IPS-18a (cell line): ENCODE data around the gene ZNRF1.
A peak's percentile ranks its signal among the peaks of the same experiment; 100 is the strongest.
"Not testable (repeated sequence)": the region's sequence is repeated elsewhere in the genome, so short reads cannot be mapped to it uniquely, and the experiment has no call there.

Experiments used
- H3K27ac ChIP-seq: one replicate; pipeline ENCODE4 v1.5.1; 2013; ENCODE audit warnings: low read length
- H3K27me3 ChIP-seq: one replicate; pipeline ENCODE4 v1.6.1; 2013; ENCODE audit warnings: mild to moderate bottlenecking, low read length; ENCODE audit not compliant: control insufficient read depth, insufficient read depth
- H3K36me3 ChIP-seq: one replicate; pipeline ENCODE4 v1.6.1; 2013; ENCODE audit warnings: low read depth, low read length; ENCODE audit not compliant: control insufficient read depth
- H3K4me1 ChIP-seq: one replicate; pipeline ENCODE4 v1.6.1; 2013; ENCODE audit warnings: low read depth, low read length; ENCODE audit not compliant: control insufficient read depth
- H3K4me3 ChIP-seq: one replicate; pipeline ENCODE4 v1.5.1; 2013; ENCODE audit warnings: low read length
- H3K9ac ChIP-seq: one replicate; pipeline ENCODE4 v1.6.1; 2013; ENCODE audit warnings: mild to moderate bottlenecking, low read length, moderate library complexity
- H3K9me3 ChIP-seq: one replicate; pipeline ENCODE4 v1.6.1; 2013; ENCODE audit warnings: low read depth, low read length; ENCODE audit not compliant: control insufficient read depth

Gene ZNRF1

GRCh38 chr16:75114946-75115825 is 116.4 kb downstream of the ZNRF1 start:
- Histone ChIP-seq H3K9me3 (no peaks in the 10 kb centered on the region), H3K27me3 (no peaks in the 10 kb centered on the region), H3K4me1 (peaks cover 47% of the 10 kb centered on the region), H3K4me3 (no peak overlapping the region), H3K9ac (no peak overlapping the region), H3K36me3 (no peaks in the 10 kb centered on the region), H3K27ac (no peak overlapping the region)

DNA sequence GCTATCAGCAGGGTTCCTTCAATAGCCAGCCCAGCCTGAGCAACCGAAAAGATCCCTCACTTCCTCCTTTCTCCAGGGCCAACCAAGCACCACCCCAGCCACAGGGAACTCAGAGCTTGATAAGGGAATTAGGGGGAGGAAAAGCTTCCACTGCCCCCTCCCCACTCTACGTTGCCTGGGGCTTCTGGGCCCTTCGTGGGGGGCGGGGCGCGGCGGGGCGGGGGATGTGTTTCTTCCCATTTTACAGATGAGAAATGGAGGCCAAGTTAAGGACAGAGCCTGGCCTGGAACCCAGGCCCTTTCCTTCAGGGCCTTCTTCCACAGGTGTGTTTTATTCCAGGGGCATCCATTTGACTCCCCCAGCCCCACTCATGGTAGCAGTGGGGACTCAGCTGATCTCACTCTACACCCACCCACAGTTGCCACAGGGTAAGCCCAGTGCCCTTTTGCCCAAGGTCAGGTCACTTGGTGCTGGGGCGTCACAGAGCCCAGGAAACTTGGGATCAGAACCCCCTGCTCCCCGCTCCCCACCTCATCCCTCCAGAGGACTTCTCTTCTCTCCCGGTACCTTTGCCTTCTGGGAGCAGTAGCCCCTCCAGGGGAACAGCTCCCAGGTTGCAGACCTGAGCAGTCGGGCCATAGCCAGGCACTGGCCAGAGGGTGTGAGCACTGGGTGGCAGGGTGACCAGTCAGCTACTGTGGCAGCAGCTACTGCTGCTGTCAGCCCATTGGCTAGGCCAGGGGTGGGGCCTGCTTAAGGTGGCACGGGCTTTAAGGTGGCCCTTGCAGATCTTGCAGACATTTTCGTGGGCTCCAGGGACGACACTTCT is 117.5 kb downstream of the ZNRF1 start, which contains the start of gene LDHD:
Gene LDHD, minus strand, starts transcription at position 700 of the 830 bp plus-strand sequence. Its CDS starts 60 bp downstream, at position 640.
- H3K4me1 ChIP-seq = peaks cover 40% of the 10 kb centered on the region

DNA sequence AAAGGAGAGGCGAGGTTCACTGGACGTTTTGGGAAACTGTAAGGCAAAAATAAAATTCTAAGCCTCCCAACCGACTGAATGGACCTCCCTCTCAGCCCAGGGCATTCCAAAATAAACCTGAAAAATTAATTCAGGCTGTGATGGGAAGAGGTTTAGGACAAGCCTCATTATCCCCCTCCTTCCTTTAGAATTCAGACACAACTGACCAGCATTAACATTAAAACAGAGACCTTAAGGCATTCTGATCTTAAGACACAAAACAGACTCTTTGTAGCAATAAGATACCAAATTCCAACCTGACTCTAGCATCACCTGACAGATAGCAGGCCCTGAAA is 118.1 kb downstream of the ZNRF1 start:
- H3K9ac ChIP-seq = no peak overlapping the region
- peak overlapping the region; percentile 41 for H3K4me3 ChIP-seq

More for the DNA sequence above, 117.5 kb downstream of the ZNRF1 start, which contains the start of gene LDHD:
- Histone ChIP-seq H3K9ac (no peak within 1 kb of the TSS), H3K4me3 (peak within 1 kb of the TSS; percentile 41), H3K27ac (no peak within 1 kb of the TSS), H3K27me3 (no peaks in the 10 kb centered on the region), H3K36me3 (no peaks in the 10 kb centered on the region), H3K9me3 (peaks cover under 1% of the 10 kb centered on the region)

DNA sequence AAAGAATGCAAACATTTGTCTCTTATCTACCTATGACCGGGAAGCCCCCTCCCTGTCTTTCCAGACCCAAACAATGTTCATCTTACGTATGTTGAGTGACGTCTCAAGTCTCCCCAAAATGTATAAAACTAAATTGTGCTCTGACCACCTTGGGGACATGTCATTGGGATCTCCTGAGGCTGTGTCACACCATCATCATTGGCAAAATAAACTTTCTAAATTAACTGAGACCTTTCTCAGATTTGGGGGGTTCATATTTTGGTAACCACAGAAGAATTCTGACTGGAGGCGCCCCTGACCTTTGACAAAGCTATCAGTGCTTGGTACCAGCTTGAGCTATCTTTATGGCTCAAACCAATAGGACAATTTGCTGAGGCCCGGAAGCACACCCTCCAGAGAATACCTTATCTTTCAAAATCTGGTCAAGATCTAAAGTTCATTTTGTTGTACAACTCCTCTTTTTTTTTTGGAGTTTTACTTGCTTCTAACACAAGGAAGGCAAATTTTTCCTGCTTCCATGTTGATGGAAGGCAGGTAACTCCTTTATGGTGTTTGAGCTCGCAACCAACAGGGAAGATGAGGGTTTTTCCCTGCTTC is 120.2 kb downstream of the ZNRF1 start:
- H3K9me3 ChIP-seq = peaks cover 11% of the 10 kb centered on the region
- peaks cover 21% of the 10 kb centered on the region for H3K4me1 ChIP-seq
- H3K36me3 ChIP-seq = no peaks in the 10 kb centered on the region
- no peaks in the 10 kb centered on the region for H3K27me3 ChIP-seq
- no peak overlapping the region for H3K27ac ChIP-seq
- H3K9ac ChIP-seq = no peak overlapping the region
- H3K4me3 ChIP-seq = no peak overlapping the region

More for the DNA sequence above, 118.1 kb downstream of the ZNRF1 start:
- Histone ChIP-seq H3K36me3 (no peaks in the 10 kb centered on the region), H3K9me3 (peaks cover 7% of the 10 kb centered on the region), H3K27me3 (no peaks in the 10 kb centered on the region), H3K4me1 (peaks cover 35% of the 10 kb centered on the region), H3K27ac (no peak overlapping the region)

- Histone ChIP-seq H3K36me3 (no peaks in the 10 kb centered on the region), H3K9me3 (peaks cover 11% of the 10 kb centered on the region), H3K4me1 (peaks cover 21% of the 10 kb centered on the region), H3K27me3 (no peaks in the 10 kb centered on the region), H3K4me3 (no peak overlapping the region), H3K27ac (no peak overlapping the region), H3K9ac (no peak overlapping the region)
Observed at GRCh38 chr16:75120253-75120652, 121.4 kb downstream of the ZNRF1 start.

DNA sequence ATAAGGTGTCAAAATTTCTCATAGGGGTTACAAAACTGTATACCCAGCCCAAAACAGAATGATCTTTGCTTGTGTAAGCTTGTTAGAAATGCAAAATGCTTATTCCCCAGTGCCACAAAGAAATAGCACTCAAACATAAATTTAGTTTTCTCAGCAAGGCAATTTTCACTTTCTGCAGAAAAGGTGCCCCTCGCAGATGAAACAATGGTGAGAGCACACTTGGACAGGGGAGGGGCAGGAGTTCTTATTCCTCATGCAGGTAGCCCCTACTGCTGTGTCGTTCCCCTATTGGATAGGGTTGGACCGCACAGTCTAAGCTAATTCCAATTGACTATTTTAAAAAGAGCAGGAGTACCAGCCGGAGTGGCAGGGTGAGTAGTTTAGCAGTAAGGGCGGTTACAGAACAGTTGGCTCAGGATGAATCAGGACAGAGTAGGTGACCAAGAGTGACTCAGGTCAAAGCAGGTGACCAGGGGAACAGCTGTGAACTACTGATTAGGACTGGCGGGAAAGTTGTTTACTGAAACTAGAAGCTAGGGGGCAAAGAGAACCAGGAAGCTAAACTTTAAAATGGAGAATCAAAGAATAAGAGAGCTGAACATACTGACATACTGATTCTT is 123.2 kb downstream of the ZNRF1 start:
- Histone ChIP-seq H3K27me3 (no peaks in the 10 kb centered on the region), H3K36me3 (no peaks in the 10 kb centered on the region), H3K9me3 (peaks cover 14% of the 10 kb centered on the region), H3K4me3 (no peak overlapping the region), H3K4me1 (peaks cover 17% of the 10 kb centered on the region), H3K9ac (no peak overlapping the region), H3K27ac (no peak overlapping the region)

DNA sequence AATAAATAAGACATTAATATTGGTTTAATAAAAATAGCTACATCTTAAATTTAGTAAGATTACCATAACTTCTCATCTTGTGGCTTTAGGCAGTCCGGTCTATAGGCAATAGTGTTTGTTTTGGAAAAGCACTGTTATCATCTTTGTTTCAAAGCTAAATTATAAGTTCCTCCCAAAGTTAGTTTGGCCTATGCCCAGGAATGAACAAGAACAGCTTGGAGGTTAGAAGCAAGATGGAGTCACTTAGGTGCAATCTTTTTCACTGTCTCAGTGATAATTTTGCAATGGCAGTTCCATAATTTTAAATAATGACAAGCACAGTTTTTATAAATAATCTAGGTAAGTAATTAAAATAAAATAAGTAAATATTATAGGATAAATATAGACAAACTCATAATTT is 123.8 kb downstream of the ZNRF1 start:
- H3K4me3 ChIP-seq = no peak overlapping the region
- H3K4me1 ChIP-seq = peaks cover 17% of the 10 kb centered on the region
- no peak overlapping the region for H3K9ac ChIP-seq
- peaks cover 16% of the 10 kb centered on the region for H3K9me3 ChIP-seq
- no peak overlapping the region for H3K27ac ChIP-seq
- H3K27me3 ChIP-seq = no peaks in the 10 kb centered on the region
- H3K36me3 ChIP-seq = no peaks in the 10 kb centered on the region

DNA sequence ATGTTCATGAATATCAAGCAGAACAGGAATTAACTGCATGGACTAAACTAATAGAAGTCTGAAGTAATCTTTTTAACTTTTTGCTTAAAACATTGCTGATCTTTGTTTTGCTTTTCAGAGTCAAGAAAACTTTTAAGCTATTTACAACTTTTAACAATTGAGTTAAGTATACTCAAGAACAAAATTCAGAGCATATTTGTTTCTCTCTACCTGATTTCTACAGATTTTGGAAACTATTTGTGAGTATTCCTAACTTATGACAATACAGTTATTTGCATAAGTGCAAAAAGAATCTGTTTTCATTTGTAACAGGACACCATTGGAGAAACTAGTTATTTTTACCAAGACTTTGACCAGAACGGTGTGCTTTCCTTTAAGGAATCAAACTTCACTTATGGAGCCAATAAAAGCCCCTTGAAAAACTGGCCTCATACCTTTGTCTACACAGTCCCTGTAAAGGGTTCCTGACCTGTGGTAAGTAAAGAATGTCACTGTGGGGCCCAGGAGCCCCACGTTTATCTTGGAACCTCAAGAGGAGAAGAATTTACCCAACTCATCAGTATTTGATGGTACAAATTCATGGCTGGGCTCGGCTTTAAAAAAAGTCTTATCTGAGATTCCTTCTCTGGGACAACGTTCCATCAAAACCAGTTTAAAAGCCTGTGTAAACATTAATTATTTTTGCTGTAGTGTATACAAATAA is 129.0 kb downstream of the ZNRF1 start:
- Histone ChIP-seq H3K27ac (no peak overlapping the region), H3K9ac (no peak overlapping the region), H3K4me3 (no peak overlapping the region), H3K27me3 (no peaks in the 10 kb centered on the region), H3K9me3 (peaks cover 10% of the 10 kb centered on the region), H3K4me1 (no peaks in the 10 kb centered on the region), H3K36me3 (no peaks in the 10 kb centered on the region)

- not testable (repeated sequence) for H3K4me3 ChIP-seq, H3K27me3 ChIP-seq, H3K27ac ChIP-seq
Observed at GRCh38 chr16:75129421-75130149, 130.8 kb downstream of the ZNRF1 start.

DNA sequence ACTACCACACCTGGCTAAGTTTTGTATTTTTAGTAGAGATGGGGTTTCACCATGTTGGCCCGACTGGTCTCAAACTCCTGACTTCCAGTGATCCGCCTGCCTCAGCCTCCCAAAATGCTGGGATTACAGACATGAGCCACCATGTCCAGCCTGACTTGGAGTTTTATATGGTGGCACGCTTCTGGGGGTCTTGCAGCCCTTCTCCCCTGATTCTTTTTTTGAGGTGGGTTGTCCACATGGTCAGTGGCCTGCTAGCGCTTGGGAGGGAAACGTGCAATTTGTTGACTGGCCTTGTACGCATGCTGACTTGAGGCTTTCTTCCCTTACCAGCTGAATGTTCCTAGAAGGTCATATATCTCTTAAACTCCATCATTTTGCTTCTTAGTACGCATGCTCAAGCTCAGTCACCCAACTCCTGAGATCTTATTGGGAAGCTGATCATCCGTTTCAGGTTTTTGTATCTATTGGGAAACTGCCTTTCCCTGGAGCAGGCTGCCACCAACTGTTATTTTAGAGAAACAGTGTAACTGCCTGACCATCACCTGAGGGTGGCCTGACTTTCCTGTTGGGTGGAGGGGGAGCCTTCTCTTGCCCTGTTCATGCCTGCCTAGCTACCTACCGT is 131.4 kb downstream of the ZNRF1 start:
- no peak overlapping the region for H3K27ac ChIP-seq
- H3K36me3 ChIP-seq = no peaks in the 10 kb centered on the region
- no peak overlapping the region for H3K9ac ChIP-seq
- H3K4me3 ChIP-seq = no peak overlapping the region
- peaks cover 10% of the 10 kb centered on the region for H3K9me3 ChIP-seq
- H3K4me1 ChIP-seq = no peaks in the 10 kb centered on the region
- H3K27me3 ChIP-seq = no peaks in the 10 kb centered on the region

More at GRCh38 chr16:75129421-75130149, 130.8 kb downstream of the ZNRF1 start:
- H3K9ac ChIP-seq, H3K4me1 ChIP-seq, H3K9me3 ChIP-seq, H3K36me3 ChIP-seq: not testable (repeated sequence)
